Ascending aorta (tissue), 2 donors: ENCODE data around the gene CNOT9. TPM values are rescaled to one million over a fixed set of nuclear protein-coding genes. Genes with fewer than 3 reads are reported as not detected.

Source experiments
- DNase-seq, 2 donors: peaks; one replicate each; pipeline ENCODE4 v3.0.0-alpha.2; 2019; ENCODE audit warnings: low spot score in 2 of 2
- H3K27ac ChIP-seq, 2 donors: fragments of 200-600 bp; sonication (generic); one replicate each; pipeline ENCODE4 v1.5.1; 2016 to 2017; ENCODE audit warnings: mild to moderate bottlenecking in 1 of 2
- H3K27me3 ChIP-seq: fragments of 200-600 bp; sonication (generic); one replicate; pipeline ENCODE4 v1.5.1; 2017
- H3K36me3 ChIP-seq, 2 donors: fragments of 200-600 bp; sonication (generic); one replicate each; pipeline ENCODE4 v1.5.1; 2016
- H3K4me1 ChIP-seq, 2 donors: fragments of 200-600 bp; sonication (generic); one replicate each; pipeline ENCODE4 v1.5.1; 2016 to 2017; ENCODE audit warnings: mild to moderate bottlenecking in 1 of 2
- H3K4me3 ChIP-seq, 2 donors: fragments of 200-600 bp; sonication (generic); one replicate each; pipeline ENCODE4 v1.5.1; 2016 to 2017; ENCODE audit warnings: mild to moderate bottlenecking in 1 of 2
- H3K9me3 ChIP-seq, 2 donors: fragments of 200-600 bp; sonication (generic); one replicate each; pipeline ENCODE4 v1.5.1; 2016
- intact Hi-C: fragments of 100-400 bp; cut with DNase I; formaldehyde crosslinking; loops from one replicate; pipeline ENCODE4 v1.15.1; 2023
- total RNA-seq: library from RNA; depleted of rRNA; stranded (reverse); fragments of >200 nt; gene quantifications from one replicate; pipeline ENCODE4 v1.1.0, GENCODE V29; 2016
- TF ChIP-seq, protein P1 (sequence below), 3 experiments: fragments of 200-600 bp in 2 of 3; fragments of 450-650 bp in 1 of 3; sonication (generic) in 2 of 3; IDR thresholded peaks; one replicate each; pipeline ENCODE4 v1.5.1; 2016 to 2019; ENCODE audit warnings: antibody characterized with exemption in 3 of 3, mild to moderate bottlenecking in 1 of 3, moderate library complexity in 1 of 3

The CNOT9 gene
- total RNA-seq, 1 donor from 2014 or later = 46.7 TPM

DNA sequence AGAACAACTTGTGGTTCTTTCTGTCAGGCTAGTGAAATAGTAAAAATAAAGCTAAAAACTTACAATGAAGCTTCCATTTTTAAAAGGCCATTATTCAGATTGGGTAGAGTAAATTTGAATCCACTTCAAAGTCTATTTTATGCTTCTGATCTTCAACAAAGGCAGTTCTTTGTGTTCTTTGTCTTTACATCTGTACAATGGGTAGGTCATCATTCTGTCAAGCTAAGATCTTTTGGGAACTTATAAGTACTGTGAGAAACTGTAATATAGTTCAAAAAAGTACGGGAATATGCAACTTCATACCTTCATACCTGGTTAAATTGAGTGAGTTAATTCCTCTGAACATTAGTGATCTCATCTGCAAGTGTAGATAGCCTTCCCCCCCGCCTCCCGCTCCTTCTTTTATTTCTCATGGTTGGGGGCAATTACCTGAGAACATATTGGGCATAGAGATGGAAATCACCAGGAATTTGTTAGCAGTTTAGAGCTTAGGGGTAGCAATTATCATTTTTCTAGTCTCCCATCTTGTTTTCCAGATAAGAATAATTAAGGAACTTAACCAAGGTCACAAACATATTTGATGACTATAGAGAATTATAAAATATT, 9.7 kb downstream of the CNOT9 start:
- Histone ChIP-seq H3K9me3 (no peaks in the 10 kb centered on the region), H3K4me3 (no peak overlapping the region), H3K4me1 (no peaks in the 10 kb centered on the region), H3K36me3 (peaks cover 17 to 27% of the 10 kb centered on the region in 2 donors), H3K27me3 (no peaks in the 10 kb centered on the region), H3K27ac (no peak overlapping the region)
- no peak for DNase-seq
- TF ChIP-seq, protein P1, sequence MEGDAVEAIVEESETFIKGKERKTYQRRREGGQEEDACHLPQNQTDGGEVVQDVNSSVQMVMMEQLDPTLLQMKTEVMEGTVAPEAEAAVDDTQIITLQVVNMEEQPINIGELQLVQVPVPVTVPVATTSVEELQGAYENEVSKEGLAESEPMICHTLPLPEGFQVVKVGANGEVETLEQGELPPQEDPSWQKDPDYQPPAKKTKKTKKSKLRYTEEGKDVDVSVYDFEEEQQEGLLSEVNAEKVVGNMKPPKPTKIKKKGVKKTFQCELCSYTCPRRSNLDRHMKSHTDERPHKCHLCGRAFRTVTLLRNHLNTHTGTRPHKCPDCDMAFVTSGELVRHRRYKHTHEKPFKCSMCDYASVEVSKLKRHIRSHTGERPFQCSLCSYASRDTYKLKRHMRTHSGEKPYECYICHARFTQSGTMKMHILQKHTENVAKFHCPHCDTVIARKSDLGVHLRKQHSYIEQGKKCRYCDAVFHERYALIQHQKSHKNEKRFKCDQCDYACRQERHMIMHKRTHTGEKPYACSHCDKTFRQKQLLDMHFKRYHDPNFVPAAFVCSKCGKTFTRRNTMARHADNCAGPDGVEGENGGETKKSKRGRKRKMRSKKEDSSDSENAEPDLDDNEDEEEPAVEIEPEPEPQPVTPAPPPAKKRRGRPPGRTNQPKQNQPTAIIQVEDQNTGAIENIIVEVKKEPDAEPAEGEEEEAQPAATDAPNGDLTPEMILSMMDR (IDR thresholded peaks at IDR 0.05) = no peak
- intact Hi-C loops = no loop called here

DNA sequence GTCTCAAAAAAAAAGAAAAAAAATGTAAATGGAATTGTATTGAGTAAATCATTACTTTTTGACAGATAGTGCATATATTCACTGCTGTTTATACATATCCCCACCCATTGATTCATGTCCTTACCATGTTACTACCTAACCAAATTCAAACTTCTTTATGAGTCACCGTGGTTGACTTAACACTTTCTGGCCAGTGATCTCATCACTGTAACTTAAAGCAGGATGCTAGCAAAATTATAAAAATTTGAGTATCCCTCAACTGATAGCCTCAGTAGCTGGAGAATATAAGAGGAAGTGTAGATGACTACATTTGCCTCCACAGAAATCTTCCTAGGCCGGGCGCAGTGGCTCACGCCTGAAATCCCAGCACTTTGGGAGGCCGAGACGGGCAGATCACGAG, 13.4 kb downstream of the CNOT9 start:
- TF ChIP-seq, protein P1 (IDR thresholded peaks at IDR 0.05) = no peak
- no peaks in the 10 kb centered on the region for H3K27me3 ChIP-seq
- H3K27ac ChIP-seq = no peak overlapping the region
- H3K36me3 ChIP-seq = peaks cover 39 to 62% of the 10 kb centered on the region in 2 donors
- no peaks in the 10 kb centered on the region for H3K4me1 ChIP-seq
- no peak overlapping the region for H3K4me3 ChIP-seq
- no peak for DNase-seq
- intact Hi-C loops = no loop called here
- H3K9me3 ChIP-seq = no peaks in the 10 kb centered on the region

DNA sequence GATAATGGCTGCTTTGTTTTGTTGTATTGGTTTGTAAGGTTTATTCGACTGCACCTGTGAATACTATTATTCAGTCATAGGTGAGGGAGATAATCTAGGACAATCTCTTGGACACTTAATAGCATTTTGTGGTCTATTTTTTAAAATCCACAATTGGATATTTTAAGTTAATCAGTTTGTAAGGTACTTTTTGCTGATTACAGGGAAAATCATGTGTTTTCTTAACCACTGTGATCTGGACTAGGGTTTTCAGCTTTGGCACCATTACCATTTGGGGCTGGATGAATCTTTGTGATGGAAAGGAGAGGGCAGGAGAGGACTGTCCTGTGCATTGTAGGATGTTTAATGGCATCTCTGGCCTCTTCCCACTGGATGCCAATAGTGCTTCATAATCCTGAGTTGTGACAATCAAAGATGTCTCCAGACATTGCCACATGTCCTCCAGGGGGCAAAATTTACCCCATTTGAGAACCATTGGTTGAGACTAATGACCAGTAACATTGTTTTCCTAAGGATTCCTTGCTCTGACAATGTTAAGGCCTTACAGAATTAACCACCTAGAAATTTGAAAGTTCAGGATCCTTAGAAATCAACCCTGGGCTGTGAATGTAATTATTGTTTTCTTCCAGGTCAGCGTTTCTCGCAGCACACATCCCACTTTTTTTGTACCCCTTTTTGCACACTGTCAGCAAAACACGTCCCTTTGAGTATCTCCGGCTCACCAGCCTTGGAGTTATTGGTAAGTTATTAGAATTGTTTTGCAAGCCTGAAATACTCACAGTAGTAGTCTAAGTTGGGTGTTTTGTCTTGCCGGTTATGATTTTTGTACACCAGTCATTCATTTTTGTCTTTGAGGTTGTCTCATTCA, 15.6 kb downstream of the CNOT9 start:
- no peaks in the 10 kb centered on the region for H3K4me1 ChIP-seq
- no peak overlapping the region for H3K4me3 ChIP-seq
- no peak overlapping the region for H3K27ac ChIP-seq
- intact Hi-C loops = no loop called here
- TF ChIP-seq, protein P1 (IDR thresholded peaks at IDR 0.05) = no peak
- H3K36me3 ChIP-seq = peaks cover 45 to 77% of the 10 kb centered on the region in 2 donors
- no peaks in the 10 kb centered on the region for H3K9me3 ChIP-seq
- H3K27me3 ChIP-seq = no peaks in the 10 kb centered on the region
- DNase-seq = no peak

DNA sequence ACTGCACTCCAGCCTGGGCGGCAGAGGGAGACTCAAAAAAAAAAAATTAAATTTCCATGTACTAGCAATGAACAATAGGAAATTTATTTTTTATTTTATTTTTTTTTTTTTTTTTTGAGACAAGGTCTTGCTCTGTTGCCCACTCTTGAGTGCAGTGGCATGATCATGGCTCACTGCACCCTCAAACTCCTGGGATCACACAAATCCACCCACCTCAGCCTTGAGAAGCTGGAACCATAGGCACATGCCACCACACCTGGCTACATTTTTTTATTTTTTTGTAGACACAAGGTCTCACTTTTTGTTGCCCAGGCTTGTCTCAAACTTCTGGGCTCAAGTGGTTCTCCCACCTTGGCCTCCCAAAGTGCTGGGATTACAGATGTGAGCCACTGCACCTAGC, 16.9 kb downstream of the CNOT9 start:
- no peak overlapping the region for H3K4me3 ChIP-seq
- DNase-seq = no peak
- intact Hi-C loops = no loop called here
- TF ChIP-seq, protein P1 (IDR thresholded peaks at IDR 0.05) = no peak
- no peaks in the 10 kb centered on the region for H3K27me3 ChIP-seq
- H3K9me3 ChIP-seq = no peaks in the 10 kb centered on the region
- H3K36me3 ChIP-seq = peaks cover 57 to 86% of the 10 kb centered on the region in 2 donors
- H3K4me1 ChIP-seq = no peaks in the 10 kb centered on the region
- no peak overlapping the region for H3K27ac ChIP-seq

DNA sequence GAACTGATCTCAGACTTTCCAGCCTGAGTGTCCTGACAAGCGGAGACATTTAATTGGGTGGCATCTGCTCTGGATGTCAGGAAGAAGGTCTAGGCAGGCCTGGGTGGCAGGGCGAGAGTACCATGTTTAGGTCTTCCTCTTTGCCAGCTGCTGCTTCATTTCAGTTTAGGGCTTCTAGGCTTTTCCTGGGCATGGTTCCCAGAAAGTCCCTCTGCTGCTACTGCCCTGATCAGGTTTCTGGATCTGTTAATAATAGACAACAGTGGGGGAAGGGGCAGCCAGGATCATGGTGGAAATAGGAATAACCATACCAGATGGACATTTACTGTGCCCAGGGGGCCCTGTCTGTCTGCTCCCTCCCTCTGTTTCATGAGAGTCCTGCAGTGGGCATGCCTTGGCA, 36.8 kb downstream of the CNOT9 start:
- intact Hi-C loops = no loop called here
- H3K4me3 ChIP-seq = no peak overlapping the region
- no peak overlapping the region for H3K27ac ChIP-seq
- peaks cover 0 to 8% of the 10 kb centered on the region in 2 donors for H3K4me1 ChIP-seq
- no peaks in the 10 kb centered on the region for H3K27me3 ChIP-seq
- no peaks in the 10 kb centered on the region for H3K36me3 ChIP-seq
- TF ChIP-seq, protein P1 (IDR thresholded peaks at IDR 0.05) = no peak
- H3K9me3 ChIP-seq = no peaks in the 10 kb centered on the region
- no peak for DNase-seq
